HepG2 (cell line): ENCODE data around the gene PRSS27. TPM values are rescaled to one million over a fixed set of nuclear protein-coding genes. Genes with fewer than 3 reads are reported as not detected.

Experiments
- ETV5 ChIP-seq: IDR thresholded peaks from 2 replicates; pipeline ENCODE4 v1.6.1; 2018; ENCODE audit warnings: missing biosample characterization, missing genetic modification reagents, inconsistent platforms, borderline replicate concordance
- GABPA ChIP-seq, 2 experiments: IDR thresholded peaks; 2 replicates each; pipeline ENCODE4 v1.6.1; 2011 to 2016; ENCODE audit warnings: low read depth in 2 of 2, low read length in 1 of 2, missing biosample characterization in 1 of 2, missing genetic modification characterization in 1 of 2
- IRX3 ChIP-seq: sonication (generic); formaldehyde crosslinking; IDR thresholded peaks from 2 replicates; pipeline ENCODE4 v1.8.1; 2023; ENCODE audit warnings: mild to moderate bottlenecking, low read depth, missing genetic modification reagents, borderline replicate concordance
- KDM3A ChIP-seq: IDR thresholded peaks from 2 replicates; pipeline ENCODE4 v1.6.1; 2018; ENCODE audit warnings: low read depth, missing compliant biosample characterization
- POLR2A ChIP-seq, 2 experiments: IDR thresholded peaks; 2 replicates each; pipeline ENCODE4 v1.6.1; 2011; ENCODE audit warnings: low read depth in 2 of 2, low read length in 2 of 2, mild to moderate bottlenecking in 1 of 2, moderate library complexity in 1 of 2; ENCODE audit not compliant: insufficient read depth in 1 of 2
- RAD51 ChIP-seq: fragments of 450-650 bp; IDR thresholded peaks from 2 replicates; pipeline ENCODE4 v1.6.1; 2016; ENCODE audit warnings: borderline replicate concordance
- RFXANK ChIP-seq: IDR thresholded peaks from 2 replicates; pipeline ENCODE4 v1.6.1; 2016
- RORA ChIP-seq: sonication (generic); formaldehyde crosslinking; IDR thresholded peaks from 2 replicates; pipeline ENCODE4 v1.5.0; 2020; ENCODE audit warnings: mild to moderate bottlenecking, missing genetic modification reagents, moderate library complexity
- SMYD3 ChIP-seq: sonication (generic); formaldehyde crosslinking; IDR thresholded peaks from 2 replicates; pipeline ENCODE4 v1.8.1; 2023; ENCODE audit warnings: mild to moderate bottlenecking, missing genetic modification reagents
- TARDBP ChIP-seq: sonication (generic); formaldehyde crosslinking; IDR thresholded peaks from 2 replicates; pipeline ENCODE4 v1.8.0; 2022; ENCODE audit warnings: mild to moderate bottlenecking, missing genetic modification reagents
- U2AF1 ChIP-seq: fragments of 200-400 bp; formaldehyde crosslinking; optimal IDR thresholded peaks from 2 replicates; pipeline ENCODE3; 2017; ENCODE audit warnings: mild to moderate bottlenecking, low read depth, low read length
- ZNF547 ChIP-seq: sonication (generic); formaldehyde crosslinking; IDR thresholded peaks from 2 replicates; pipeline ENCODE4 v1.5.1; 2020; ENCODE audit warnings: mild to moderate bottlenecking, missing genetic modification reagents
- ZNF709 ChIP-seq: sonication (generic); formaldehyde crosslinking; IDR thresholded peaks from 2 replicates; pipeline ENCODE4 v1.5.0; 2020; ENCODE audit warnings: mild to moderate bottlenecking, missing genetic modification reagents
- ZNF841 ChIP-seq: sonication (generic); formaldehyde crosslinking; IDR thresholded peaks from 2 replicates; pipeline ENCODE4 v1.8.1; 2023; ENCODE audit warnings: missing genetic modification reagents, borderline replicate concordance
- polyA plus RNA-seq, 8 experiments: library from polyadenylated mRNA; depleted of rRNA in 3 of 8; stranded (reverse) in 7 of 8; unstranded in 1 of 8; fragments of >200 nt; fragmentation: Illumina TruSeq in 4 of 8; extraction: Trizol in 4 of 8; gene quantifications; 2 replicates each; pipeline versions ENCODE4 v1.2.1 to v1.2.3, GENCODE V29; 2011 to 2016; ENCODE audit warnings: low read depth in 4 of 8, missing spikeins in 1 of 8, mixed read lengths in 1 of 8; ENCODE audit not compliant: insufficient read depth in 1 of 8
- total RNA-seq, 5 experiments: library from RNA; depleted of rRNA; stranded (reverse); fragments of >200 nt; fragmentation: Illumina TruSeq; extraction: Trizol; gene quantifications; 2 replicates each; pipeline ENCODE4 v1.2.3, GENCODE V29; 2016; ENCODE audit warnings: low read depth in 1 of 5
- TF ChIP-seq, protein P1 (sequence below): IDR thresholded peaks from 2 replicates; pipeline ENCODE4 v1.4.0; 2020; ENCODE audit warnings: mild to moderate bottlenecking, missing genetic modification reagents
- TF ChIP-seq, protein P2 (sequence below): sonication (generic); formaldehyde crosslinking; conservative IDR thresholded peaks from 2 replicates; pipeline ENCODE4 v1.8.0; 2022; ENCODE audit warnings: low read depth, missing genetic modification reagents
- TF ChIP-seq, protein P3 (sequence below): sonication (generic); formaldehyde crosslinking; IDR thresholded peaks from 2 replicates; pipeline ENCODE4 v1.5.0; 2020; ENCODE audit warnings: mild to moderate bottlenecking, missing genetic modification reagents
- TF ChIP-seq, protein P4 (sequence below): sonication (generic); formaldehyde crosslinking; IDR thresholded peaks from 2 replicates; pipeline ENCODE4 v1.4.0; 2020; ENCODE audit warnings: missing genetic modification reagents

Gene PRSS27
- total and polyA plus RNA-seq, 2 of the 13 experiments (the other 11 are each of a cell fraction or from before 2014, with no cell fraction given): 0.20 to 0.73 TPM

DNA sequence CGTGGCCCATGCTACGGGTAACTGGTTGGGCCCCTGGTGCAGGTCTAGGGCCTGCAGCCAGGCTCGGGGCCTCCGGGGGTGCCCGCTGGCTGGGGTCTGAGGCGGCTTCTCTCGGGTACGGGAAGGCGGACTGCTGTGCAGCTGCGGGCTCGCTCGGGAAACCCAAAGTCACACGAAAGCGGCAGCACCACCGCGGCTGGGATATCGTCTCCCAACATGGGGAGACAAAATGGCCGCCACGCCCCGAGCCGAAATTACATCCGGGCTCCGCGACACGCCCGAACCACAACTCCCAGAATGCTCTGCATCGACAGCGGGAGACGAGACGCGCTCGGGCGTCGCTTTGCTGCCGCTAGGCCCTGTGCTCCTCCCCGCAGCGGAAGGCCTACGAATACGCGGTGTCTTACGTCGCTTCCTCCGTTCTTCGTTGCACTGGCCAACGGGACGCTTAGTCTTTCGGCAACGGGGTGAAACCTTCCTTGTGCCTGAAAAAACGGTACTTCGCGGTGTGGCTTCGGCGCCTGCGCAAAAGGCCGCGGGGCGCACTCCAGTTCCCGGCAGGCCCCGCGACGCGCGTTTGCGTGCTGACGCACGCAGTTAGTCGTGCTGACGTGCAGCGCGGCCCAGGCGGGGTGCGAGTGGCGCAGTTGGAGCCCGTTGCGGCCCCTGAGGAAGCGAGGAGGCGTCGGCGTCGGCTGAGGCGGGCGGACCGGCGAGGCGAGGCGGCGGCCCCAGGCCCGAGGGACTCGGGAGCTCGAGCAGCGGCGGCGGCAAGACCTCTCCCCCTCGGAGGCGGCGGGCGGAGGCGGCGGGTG, 32.2 kb upstream of the PRSS27 start, which contains the start of gene SRRM2 (continued):
- TF ChIP-seq, protein P1, sequence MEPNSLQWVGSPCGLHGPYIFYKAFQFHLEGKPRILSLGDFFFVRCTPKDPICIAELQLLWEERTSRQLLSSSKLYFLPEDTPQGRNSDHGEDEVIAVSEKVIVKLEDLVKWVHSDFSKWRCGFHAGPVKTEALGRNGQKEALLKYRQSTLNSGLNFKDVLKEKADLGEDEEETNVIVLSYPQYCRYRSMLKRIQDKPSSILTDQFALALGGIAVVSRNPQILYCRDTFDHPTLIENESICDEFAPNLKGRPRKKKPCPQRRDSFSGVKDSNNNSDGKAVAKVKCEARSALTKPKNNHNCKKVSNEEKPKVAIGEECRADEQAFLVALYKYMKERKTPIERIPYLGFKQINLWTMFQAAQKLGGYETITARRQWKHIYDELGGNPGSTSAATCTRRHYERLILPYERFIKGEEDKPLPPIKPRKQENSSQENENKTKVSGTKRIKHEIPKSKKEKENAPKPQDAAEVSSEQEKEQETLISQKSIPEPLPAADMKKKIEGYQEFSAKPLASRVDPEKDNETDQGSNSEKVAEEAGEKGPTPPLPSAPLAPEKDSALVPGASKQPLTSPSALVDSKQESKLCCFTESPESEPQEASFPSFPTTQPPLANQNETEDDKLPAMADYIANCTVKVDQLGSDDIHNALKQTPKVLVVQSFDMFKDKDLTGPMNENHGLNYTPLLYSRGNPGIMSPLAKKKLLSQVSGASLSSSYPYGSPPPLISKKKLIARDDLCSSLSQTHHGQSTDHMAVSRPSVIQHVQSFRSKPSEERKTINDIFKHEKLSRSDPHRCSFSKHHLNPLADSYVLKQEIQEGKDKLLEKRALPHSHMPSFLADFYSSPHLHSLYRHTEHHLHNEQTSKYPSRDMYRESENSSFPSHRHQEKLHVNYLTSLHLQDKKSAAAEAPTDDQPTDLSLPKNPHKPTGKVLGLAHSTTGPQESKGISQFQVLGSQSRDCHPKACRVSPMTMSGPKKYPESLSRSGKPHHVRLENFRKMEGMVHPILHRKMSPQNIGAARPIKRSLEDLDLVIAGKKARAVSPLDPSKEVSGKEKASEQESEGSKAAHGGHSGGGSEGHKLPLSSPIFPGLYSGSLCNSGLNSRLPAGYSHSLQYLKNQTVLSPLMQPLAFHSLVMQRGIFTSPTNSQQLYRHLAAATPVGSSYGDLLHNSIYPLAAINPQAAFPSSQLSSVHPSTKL (CRISPR knock-in tag): peak; percentile 8; the same call in 1 of the 2 replicates
- TF ChIP-seq KDM3A (CRISPR knock-in tag) (peak; percentile 9; the same call in 1 of the 2 replicates), ZNF841 (CRISPR knock-in tag) (peak; percentile 34; the same call in 1 of the 2 replicates), RORA (no peak), RFXANK (no peak), SMYD3 (no peak), POLR2A (IDR thresholded peaks at IDR 0.05; ENCODE audit: insufficient read depth in 1 of 2, low read depth in 2 of 2, low read length in 2 of 2) (peak; percentile 83 to 91), ZNF709 (CRISPR knock-in tag) (peak; percentile 13; the same call in 1 of the 2 replicates), TARDBP (CRISPR knock-in tag) (no peak), IRX3 (no peak; the same call in 1 of the 2 replicates), RAD51 (no peak), GABPA (IDR thresholded peaks at IDR 0.05; ENCODE audit: low read depth, low read length) (peak; percentile 53), GABPA (CRISPR knock-in tag; IDR thresholded peaks at IDR 0.05; ENCODE audit: low read depth) (peak; percentile 86), U2AF1 (no peak), ETV5 (CRISPR knock-in tag) (peak; percentile 58; the same call in 1 of the 2 replicates), ZNF547 (peak; percentile 87)
- TF ChIP-seq, protein P2, sequence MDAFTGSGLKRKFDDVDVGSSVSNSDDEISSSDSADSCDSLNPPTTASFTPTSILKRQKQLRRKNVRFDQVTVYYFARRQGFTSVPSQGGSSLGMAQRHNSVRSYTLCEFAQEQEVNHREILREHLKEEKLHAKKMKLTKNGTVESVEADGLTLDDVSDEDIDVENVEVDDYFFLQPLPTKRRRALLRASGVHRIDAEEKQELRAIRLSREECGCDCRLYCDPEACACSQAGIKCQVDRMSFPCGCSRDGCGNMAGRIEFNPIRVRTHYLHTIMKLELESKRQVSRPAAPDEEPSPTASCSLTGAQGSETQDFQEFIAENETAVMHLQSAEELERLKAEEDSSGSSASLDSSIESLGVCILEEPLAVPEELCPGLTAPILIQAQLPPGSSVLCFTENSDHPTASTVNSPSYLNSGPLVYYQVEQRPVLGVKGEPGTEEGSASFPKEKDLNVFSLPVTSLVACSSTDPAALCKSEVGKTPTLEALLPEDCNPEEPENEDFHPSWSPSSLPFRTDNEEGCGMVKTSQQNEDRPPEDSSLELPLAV (CRISPR knock-in tag): no peak
- TF ChIP-seq, protein P3, sequence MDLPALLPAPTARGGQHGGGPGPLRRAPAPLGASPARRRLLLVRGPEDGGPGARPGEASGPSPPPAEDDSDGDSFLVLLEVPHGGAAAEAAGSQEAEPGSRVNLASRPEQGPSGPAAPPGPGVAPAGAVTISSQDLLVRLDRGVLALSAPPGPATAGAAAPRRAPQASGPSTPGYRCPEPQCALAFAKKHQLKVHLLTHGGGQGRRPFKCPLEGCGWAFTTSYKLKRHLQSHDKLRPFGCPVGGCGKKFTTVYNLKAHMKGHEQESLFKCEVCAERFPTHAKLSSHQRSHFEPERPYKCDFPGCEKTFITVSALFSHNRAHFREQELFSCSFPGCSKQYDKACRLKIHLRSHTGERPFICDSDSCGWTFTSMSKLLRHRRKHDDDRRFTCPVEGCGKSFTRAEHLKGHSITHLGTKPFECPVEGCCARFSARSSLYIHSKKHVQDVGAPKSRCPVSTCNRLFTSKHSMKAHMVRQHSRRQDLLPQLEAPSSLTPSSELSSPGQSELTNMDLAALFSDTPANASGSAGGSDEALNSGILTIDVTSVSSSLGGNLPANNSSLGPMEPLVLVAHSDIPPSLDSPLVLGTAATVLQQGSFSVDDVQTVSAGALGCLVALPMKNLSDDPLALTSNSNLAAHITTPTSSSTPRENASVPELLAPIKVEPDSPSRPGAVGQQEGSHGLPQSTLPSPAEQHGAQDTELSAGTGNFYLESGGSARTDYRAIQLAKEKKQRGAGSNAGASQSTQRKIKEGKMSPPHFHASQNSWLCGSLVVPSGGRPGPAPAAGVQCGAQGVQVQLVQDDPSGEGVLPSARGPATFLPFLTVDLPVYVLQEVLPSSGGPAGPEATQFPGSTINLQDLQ: peak; percentile 85; the same call in 1 of the 2 replicates
- TF ChIP-seq, protein P4, sequence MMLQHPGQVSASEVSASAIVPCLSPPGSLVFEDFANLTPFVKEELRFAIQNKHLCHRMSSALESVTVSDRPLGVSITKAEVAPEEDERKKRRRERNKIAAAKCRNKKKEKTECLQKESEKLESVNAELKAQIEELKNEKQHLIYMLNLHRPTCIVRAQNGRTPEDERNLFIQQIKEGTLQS (CRISPR knock-in tag): peak; percentile 37; the same call in 1 of the 2 replicates
